H9 (cell line): ENCODE data around the gene ADAM8. TPM values are rescaled to one million over a fixed set of nuclear protein-coding genes. Genes with fewer than 3 reads are reported as not detected.
A peak's percentile ranks its signal among the peaks of the same experiment; 100 is the strongest.

Experiments
- DNase-seq: peaks from one replicate; pipeline ENCODE4 v3.0.0-alpha.2; 2017
- H2AFZ ChIP-seq: one replicate; pipeline ENCODE4 v1.6.1; 2013; ENCODE audit warnings: mild to moderate bottlenecking, low read length, control low read depth, moderate library complexity
- H2AK5ac ChIP-seq: 2 replicates; pipeline ENCODE4 v1.6.1; 2013; ENCODE audit warnings: low read length, control low read depth, mixed read lengths; ENCODE audit not compliant: insufficient read length
- H2BK120ac ChIP-seq: one replicate; pipeline ENCODE4 v1.6.1; 2013; ENCODE audit warnings: low read depth, mild to moderate bottlenecking, low read length, control low read depth, inconsistent platforms; ENCODE audit not compliant: poor library complexity, severe bottlenecking
- H2BK12ac ChIP-seq: 2 replicates; pipeline ENCODE4 v1.6.1; 2013; ENCODE audit warnings: low read length, control low read depth, mixed read lengths, low read depth; ENCODE audit not compliant: insufficient read length
- H2BK15ac ChIP-seq: 2 replicates; pipeline ENCODE4 v1.6.1; 2013; ENCODE audit warnings: low read depth, low read length, control low read depth
- H2BK20ac ChIP-seq: one replicate; pipeline ENCODE4 v1.6.1; 2013; ENCODE audit warnings: low read depth, mild to moderate bottlenecking, low read length, control low read depth, inconsistent platforms; ENCODE audit not compliant: poor library complexity, severe bottlenecking
- H2BK5ac ChIP-seq: 2 replicates; pipeline ENCODE4 v1.6.1; 2013; ENCODE audit warnings: low read length, control low read depth, mixed read lengths; ENCODE audit not compliant: insufficient read length
- H3K14ac ChIP-seq: 2 replicates; pipeline ENCODE4 v1.6.1; 2013; ENCODE audit warnings: low read length, control low read depth; ENCODE audit not compliant: insufficient read depth
- H3K18ac ChIP-seq: 2 replicates; pipeline ENCODE4 v1.6.1; 2013; ENCODE audit warnings: low read depth, mild to moderate bottlenecking, mixed read lengths, low read length, control low read depth; ENCODE audit not compliant: insufficient read length
- H3K23ac ChIP-seq: 2 replicates; pipeline ENCODE4 v1.6.1; 2013; ENCODE audit warnings: low read length, control low read depth, mixed read lengths, low read depth; ENCODE audit not compliant: insufficient read length
- H3K23me2 ChIP-seq: 2 replicates; pipeline ENCODE4 v1.6.1; 2013; ENCODE audit warnings: low read depth, mild to moderate bottlenecking, mixed read lengths, low read length, control low read depth; ENCODE audit not compliant: insufficient read length, poor library complexity, severe bottlenecking
- H3K27ac ChIP-seq: 2 replicates; pipeline ENCODE4 v1.5.1; 2013; ENCODE audit warnings: low read length, control low read depth, mixed read lengths, low read depth; ENCODE audit not compliant: insufficient read length
- H3K27me3 ChIP-seq: 2 replicates; pipeline ENCODE4 v1.6.1; 2013; ENCODE audit warnings: low read length, control low read depth, inconsistent platforms; ENCODE audit not compliant: insufficient read depth
- H3K4ac ChIP-seq: 2 replicates; pipeline ENCODE4 v1.6.1; 2013; ENCODE audit warnings: low read depth, mild to moderate bottlenecking, control low read depth, inconsistent platforms, low read length, moderate library complexity
- H3K4me1 ChIP-seq: 2 replicates; pipeline ENCODE4 v1.6.1; 2013; ENCODE audit warnings: low read length, control low read depth, inconsistent platforms; ENCODE audit not compliant: insufficient read depth
- H3K4me2 ChIP-seq: 2 replicates; pipeline ENCODE4 v1.6.1; 2013; ENCODE audit warnings: low read length, control low read depth, mixed read lengths; ENCODE audit not compliant: insufficient read length, insufficient read depth
- H3K56ac ChIP-seq: 2 replicates; pipeline ENCODE4 v1.6.1; 2013; ENCODE audit warnings: low read depth, mild to moderate bottlenecking, mixed read lengths, low read length, control low read depth; ENCODE audit not compliant: insufficient read length
- H3K79me1 ChIP-seq: 2 replicates; pipeline ENCODE4 v1.6.1; 2013; ENCODE audit warnings: low read depth, mild to moderate bottlenecking, moderate library complexity, low read length, control low read depth, inconsistent platforms; ENCODE audit not compliant: insufficient read depth, poor library complexity, severe bottlenecking
- H3K79me2 ChIP-seq: 2 replicates; pipeline ENCODE4 v1.6.1; 2013; ENCODE audit warnings: low read length, control low read depth, inconsistent platforms; ENCODE audit not compliant: insufficient read depth
- H3K9ac ChIP-seq: 2 replicates; pipeline ENCODE4 v1.6.1; 2013; ENCODE audit warnings: low read length, control low read depth, mixed read lengths; ENCODE audit not compliant: insufficient read length; ENCODE audit errors: extremely low read depth
- H3K9me3 ChIP-seq: one replicate; pipeline ENCODE4 v1.6.1; 2013; ENCODE audit warnings: low read depth, low read length, inconsistent platforms; ENCODE audit not compliant: control insufficient read depth
- H3T11ph ChIP-seq: one replicate; pipeline ENCODE4 v1.6.1; 2013; ENCODE audit warnings: mild to moderate bottlenecking, low read length, control low read depth, inconsistent platforms
- H4K20me1 ChIP-seq: one replicate; pipeline ENCODE4 v1.6.1; 2013; ENCODE audit not compliant: control insufficient read depth, insufficient read length, insufficient read depth
- H4K5ac ChIP-seq: 2 replicates; pipeline ENCODE4 v1.6.1; 2013; ENCODE audit warnings: low read depth, mild to moderate bottlenecking, mixed read lengths, low read length, control low read depth; ENCODE audit not compliant: insufficient read length
- H4K8ac ChIP-seq: replicated peaks from 2 replicates; pipeline ENCODE4 v1.6.1; 2013; ENCODE audit warnings: low read length, control low read depth, mixed read lengths, low read depth; ENCODE audit not compliant: insufficient read length
- H4K91ac ChIP-seq: 2 replicates; pipeline ENCODE4 v1.6.1; 2013; ENCODE audit warnings: low read depth, mild to moderate bottlenecking, moderate library complexity, mixed read lengths, low read length, control low read depth; ENCODE audit not compliant: insufficient read length
- H3K27ac Mint-ChIP-seq, 3 experiments: 2 replicates in 2 of 3; 3 replicates in 1 of 3; pipeline ENCODE4 v1.8.0; 2020 to 2021; ENCODE audit warnings: mixed read lengths in 3 of 3, mild to moderate bottlenecking in 1 of 3, moderate library complexity in 1 of 3
- H3K27me3 Mint-ChIP-seq: 2 replicates; pipeline ENCODE4 v1.8.0; 2021; ENCODE audit warnings: low read depth, mild to moderate bottlenecking, moderate library complexity, mixed read lengths
- H3K36me3 Mint-ChIP-seq, 3 experiments: 2 replicates in 2 of 3; 3 replicates in 1 of 3; pipeline ENCODE4 v1.8.0; 2020 to 2021; ENCODE audit warnings: low read depth in 3 of 3, mixed read lengths in 3 of 3; ENCODE audit not compliant: insufficient read depth in 1 of 3
- H3K4me1 Mint-ChIP-seq, 2 experiments: 2 replicates each; pipeline ENCODE4 v1.8.0; 2020; ENCODE audit warnings: mixed read lengths in 2 of 2
- H3K4me3 Mint-ChIP-seq, 2 experiments: 2 replicates in 1 of 2; 3 replicates in 1 of 2; pipeline ENCODE4 v1.8.0; 2020 to 2021; ENCODE audit warnings: mild to moderate bottlenecking in 2 of 2, mixed read lengths in 2 of 2, moderate library complexity in 1 of 2
- H3K9me3 Mint-ChIP-seq, 2 experiments: 2 replicates in 1 of 2; 3 replicates in 1 of 2; pipeline ENCODE4 v1.8.0; 2020; ENCODE audit warnings: mild to moderate bottlenecking in 2 of 2, mixed read lengths in 2 of 2, moderate library complexity in 1 of 2
- CTCF ChIP-seq: fragments of 200-600 bp; sonication (generic); conservative IDR thresholded peaks from 3 replicates; pipeline ENCODE4 v1.8.0; 2021; ENCODE audit warnings: antibody characterized with exemption, mild to moderate bottlenecking
- WGBS: extraction: QIAGEN DNeasy Blood & Tissue Kit; methylation state at CpG from one replicate; pipeline ENCODE4 v1.1.7; 2013; ENCODE audit warnings: missing lambda C conversion rate, low lambda C conversion rate, mixed read lengths; ENCODE audit not compliant: insufficient read length; ENCODE audit errors: extremely low coverage; 5-methylcytosine and 5-hydroxymethylcytosine counted together
- total RNA-seq: library from RNA; stranded (reverse); gene quantifications from 2 replicates; pipeline ENCODE4 v1.2.1, GENCODE V29; 2021

The ADAM8 gene
- total RNA-seq, 1 experiment from 2014 or later = 5.4 TPM

GRCh38 chr10:133230387-133231195 lies 46.1 kb downstream of the ADAM8 start:
- no peak overlapping the region for H2BK15ac ChIP-seq
- no peaks in the 10 kb centered on the region for H3K79me2 ChIP-seq
- no peak overlapping the region for H3K14ac ChIP-seq
- no peak overlapping the region for H3K56ac ChIP-seq
- H2BK20ac ChIP-seq = no peak overlapping the region
- H4K8ac ChIP-seq = no peak overlapping the region
- peak overlapping the region; percentile 20 for H3K4me2 ChIP-seq
- DNase-seq = peak; percentile 62
- no peak overlapping the region for H3K9ac ChIP-seq
- no peaks in the 10 kb centered on the region for H3K9me3 ChIP-seq
- H2BK5ac ChIP-seq = no peak overlapping the region
- H3K27me3 ChIP-seq = peaks cover 6% of the 10 kb centered on the region; the same call in 1 of the 2 replicates
- H3K23me2 ChIP-seq = no peaks in the 10 kb centered on the region
- Mint-ChIP-seq H3K4me3 (peak overlapping the region; percentile 72 to 77), H3K27ac (no peak overlapping the region), H3K4me1 (peaks cover 29 to 30% of the 10 kb centered on the region in 2 experiments), H3K27me3 (peaks cover 76% of the 10 kb centered on the region), H3K36me3 (peaks cover 0 to 5% (median 0%) of the 10 kb centered on the region in 3 experiments; a peak in 4 of 7 replicates), H3K9me3 (peaks cover 0 to 8% of the 10 kb centered on the region in 2 experiments; a peak in 3 of 5 replicates)
- no peak overlapping the region for H3K18ac ChIP-seq
- H3T11ph ChIP-seq = no peak overlapping the region
- H3K4me1 ChIP-seq = no peaks in the 10 kb centered on the region; the same call in 1 of the 2 replicates
- H4K20me1 ChIP-seq = no peaks in the 10 kb centered on the region
- no peak overlapping the region for H3K4ac ChIP-seq
- no peak overlapping the region for H3K23ac ChIP-seq
- no peak overlapping the region for H2BK12ac ChIP-seq
- no peak for TF ChIP-seq CTCF
- no CpG with 5 or more reads among the region's 122 CpGs for WGBS
- H2BK120ac ChIP-seq = no peak overlapping the region
- no peak overlapping the region for H2AFZ ChIP-seq
- H3K79me1 ChIP-seq = no peaks in the 10 kb centered on the region
- H4K91ac ChIP-seq = no peak overlapping the region
- H3K27ac ChIP-seq = no peak overlapping the region
- no peak overlapping the region for H2AK5ac ChIP-seq
- H4K5ac ChIP-seq = no peak overlapping the region
